ENCODE data around the gene WNT5B.
A peak's percentile ranks its signal among the peaks of the same experiment; 100 is the strongest.
"Not testable (repeated sequence)": the region's sequence is repeated elsewhere in the genome, so short reads cannot be mapped to it uniquely, and the experiment has no call there.

Gene WNT5B

GRCh38 chr12:1670358-1671268 is 41.6 kb downstream of the WNT5B start:
- Mint-ChIP-seq H3K4me1 (peaks cover 33% of the 10 kb centered on the region), H3K4me3 (no peak overlapping the region), H3K27ac (no peak overlapping the region), H3K9me3 (no peaks in the 10 kb centered on the region), H3K27me3 (no peaks in the 10 kb centered on the region)
- ATAC-seq (no peak), DNase-seq (no peak)

GRCh38 chr12:1676043-1676442 is 47.0 kb downstream of the WNT5B start:
- Mint-ChIP-seq H3K27me3 (no peaks in the 10 kb centered on the region), H3K9me3 (no peaks in the 10 kb centered on the region), H3K4me3 (no peak overlapping the region), H3K4me1 (no peaks in the 10 kb centered on the region), H3K27ac (no peak overlapping the region)
- DNase-seq (no peak), ATAC-seq (no peak)

GRCh38 chr12:1680804-1681492 is 51.9 kb downstream of the WNT5B start:
- no peaks in the 10 kb centered on the region for H3K27me3 Mint-ChIP-seq
- ATAC-seq = no peak
- H3K4me3 Mint-ChIP-seq = no peak overlapping the region
- no peak for DNase-seq
- H3K27ac Mint-ChIP-seq = no peak overlapping the region
- no peaks in the 10 kb centered on the region for H3K9me3 Mint-ChIP-seq
- no peaks in the 10 kb centered on the region for H3K4me1 Mint-ChIP-seq

GRCh38 chr12:1681493-1681807 is 52.4 kb downstream of the WNT5B start:
- H3K27me3 Mint-ChIP-seq = no peaks in the 10 kb centered on the region
- DNase-seq (no peak), ATAC-seq (no peak)
- H3K4me3 Mint-ChIP-seq = no peak overlapping the region
- H3K4me1 Mint-ChIP-seq = no peaks in the 10 kb centered on the region
- no peaks in the 10 kb centered on the region for H3K9me3 Mint-ChIP-seq
- H3K27ac Mint-ChIP-seq = no peak overlapping the region

- no peak overlapping the region for H3K27ac Mint-ChIP-seq
- peaks cover 40% of the 10 kb centered on the region for H3K4me1 Mint-ChIP-seq
- H3K27me3 Mint-ChIP-seq = no peaks in the 10 kb centered on the region
- no peaks in the 10 kb centered on the region for H3K9me3 Mint-ChIP-seq
- DNase-seq (no peak), ATAC-seq (no peak)
- H3K4me3 Mint-ChIP-seq = no peak overlapping the region
Measured at GRCh38 chr12:1688086-1688710, 59.2 kb downstream of the WNT5B start.

- peak within 1 kb of the TSS; percentile 97 for H3K27ac Mint-ChIP-seq
- peaks cover 42% of the 10 kb centered on the region for H3K4me1 Mint-ChIP-seq
- no peaks in the 10 kb centered on the region for H3K9me3 Mint-ChIP-seq
- DNase-seq (peak; percentile 89 to 94), ATAC-seq (peak; percentile 99)
- H3K27me3 Mint-ChIP-seq = no peaks in the 10 kb centered on the region
- peak within 1 kb of the TSS; percentile 93 to 98 for H3K4me3 Mint-ChIP-seq
Measured at GRCh38 chr12:1690578-1691122, 61.6 kb downstream of the WNT5B start, which contains the start of gene ADIPOR2. Gene ADIPOR2, plus strand, starts transcription at chr12:1691070. Its CDS starts 63,274 bp downstream, at chr12:1754344.

- H3K27me3 Mint-ChIP-seq = no peaks in the 10 kb centered on the region
- H3K4me1 Mint-ChIP-seq = peaks cover 49% of the 10 kb centered on the region
- H3K27ac Mint-ChIP-seq = peak overlapping the region; percentile 77 to 88
- ATAC-seq = peak; percentile 58
- DNase-seq = no peak
- H3K4me3 Mint-ChIP-seq = peak overlapping the region; percentile 93 to 98
- no peaks in the 10 kb centered on the region for H3K9me3 Mint-ChIP-seq
Measured at GRCh38 chr12:1691123-1692007, 62.3 kb downstream of the WNT5B start.

- peaks cover 58% of the 10 kb centered on the region for H3K4me1 Mint-ChIP-seq
- peak overlapping the region; percentile 93 to 98 for H3K4me3 Mint-ChIP-seq
Measured at GRCh38 chr12:1692226-1692625, 63.2 kb downstream of the WNT5B start.

GRCh38 chr12:1692895-1693610 is 64.0 kb downstream of the WNT5B start:
- Mint-ChIP-seq H3K9me3 (no peaks in the 10 kb centered on the region), H3K4me3 (no peak overlapping the region), H3K27me3 (no peaks in the 10 kb centered on the region), H3K4me1 (peaks cover 66% of the 10 kb centered on the region), H3K27ac (no peak overlapping the region)
- DNase-seq = no peak
- no peak for ATAC-seq

More at GRCh38 chr12:1692226-1692625, 63.2 kb downstream of the WNT5B start:
- H3K27ac Mint-ChIP-seq = peak overlapping the region in 1 of 2 donors; percentile 77
- H3K27me3 Mint-ChIP-seq = no peaks in the 10 kb centered on the region
- ATAC-seq = no peak
- H3K9me3 Mint-ChIP-seq = no peaks in the 10 kb centered on the region
- DNase-seq = no peak

- H3K27me3 Mint-ChIP-seq, H3K9me3 Mint-ChIP-seq, DNase-seq, ATAC-seq, H3K4me3 Mint-ChIP-seq, H3K27ac Mint-ChIP-seq: not testable (repeated sequence)
- H3K4me1 Mint-ChIP-seq = peaks cover 65% of the 10 kb centered on the region
Measured at GRCh38 chr12:1695097-1695496, 66.1 kb downstream of the WNT5B start.

- DNase-seq (no peak), ATAC-seq (no peak)
- Mint-ChIP-seq H3K27me3 (no peaks in the 10 kb centered on the region), H3K4me1 (peaks cover 58% of the 10 kb centered on the region), H3K4me3 (no peak overlapping the region), H3K27ac (peak overlapping the region in 1 of 2 donors; percentile 13), H3K9me3 (no peaks in the 10 kb centered on the region)
Measured at GRCh38 chr12:1695886-1696670, 67.0 kb downstream of the WNT5B start.

- Mint-ChIP-seq H3K9me3 (no peaks in the 10 kb centered on the region), H3K4me3 (no peak overlapping the region), H3K27ac (no peak overlapping the region), H3K4me1 (peaks cover 54% of the 10 kb centered on the region), H3K27me3 (no peaks in the 10 kb centered on the region)
- ATAC-seq = no peak
- no peak for DNase-seq
Measured at GRCh38 chr12:1696800-1697199, 67.8 kb downstream of the WNT5B start.
